ENCODE results near the gene RAE1. TPM values are rescaled to one million over a fixed set of nuclear protein-coding genes. Genes with fewer than 3 reads are reported as not detected.

The RAE1 gene
- total and polyA plus RNA-seq, 2 experiments from 2014 or later: 35.8 to 43.3 TPM

DNA sequence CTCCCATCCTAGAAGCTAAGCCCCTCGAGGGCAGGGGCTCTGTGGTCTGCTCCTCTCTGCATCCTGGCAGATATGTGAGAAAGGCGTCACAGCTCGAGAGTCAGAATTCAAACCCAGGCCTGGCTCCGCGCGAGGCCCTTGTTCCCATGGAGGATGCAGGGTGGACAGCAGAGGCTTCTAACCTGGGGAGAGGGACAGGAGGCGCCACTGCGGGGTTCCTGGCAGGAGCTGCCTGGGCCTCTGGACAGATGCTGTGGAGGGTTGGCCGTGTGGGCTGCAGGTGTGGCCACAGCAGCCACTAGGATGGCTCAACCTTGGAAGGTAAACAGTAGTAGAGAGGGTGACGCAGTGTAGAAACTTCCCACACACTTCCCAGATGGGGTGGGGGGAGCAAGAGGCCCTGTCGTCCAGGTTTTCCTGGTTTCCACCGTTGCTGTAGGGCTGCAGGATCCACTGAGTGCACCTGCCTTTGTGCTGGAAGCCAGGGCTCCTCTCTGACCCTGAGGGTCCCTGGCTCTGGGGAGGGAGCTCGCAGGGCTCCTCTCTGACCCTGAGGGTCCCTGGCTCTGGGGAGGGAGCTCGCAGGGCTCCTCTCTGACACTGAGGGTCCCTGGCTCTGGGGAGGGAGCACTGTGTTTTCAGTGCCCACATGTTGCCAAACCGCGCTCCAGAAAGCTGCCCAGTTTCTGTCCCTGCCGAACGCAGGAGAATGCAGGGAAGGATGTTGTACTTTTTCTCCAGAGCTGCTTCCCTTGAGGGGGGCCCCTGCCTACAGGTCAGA lies 54.4 kb downstream of the RAE1 start:
- Histone ChIP-seq H3K9me3 (ENCODE audit: low read depth) (no peaks in the 10 kb centered on the region), H3K79me2 (no peaks in the 10 kb centered on the region), H3K4me1 (ENCODE audit: insufficient read depth) (no peaks in the 10 kb centered on the region), H3K27me3 (no peaks in the 10 kb centered on the region), H3K4me3 (no peak overlapping the region), H3K36me3 (replicated peaks; ENCODE audit: insufficient read depth, low read depth) (no peaks in the 10 kb centered on the region), H2AFZ (no peak overlapping the region), H4K20me1 (ENCODE audit: insufficient read depth, poor library complexity, severe bottlenecking) (no peaks in the 10 kb centered on the region), H3K9me2 (replicated peaks; ENCODE audit: insufficient read depth) (no peaks in the 10 kb centered on the region), H3K27ac (no peak overlapping the region), H3K4me2 (no peak overlapping the region)
- TF ChIP-seq, protein P1, sequence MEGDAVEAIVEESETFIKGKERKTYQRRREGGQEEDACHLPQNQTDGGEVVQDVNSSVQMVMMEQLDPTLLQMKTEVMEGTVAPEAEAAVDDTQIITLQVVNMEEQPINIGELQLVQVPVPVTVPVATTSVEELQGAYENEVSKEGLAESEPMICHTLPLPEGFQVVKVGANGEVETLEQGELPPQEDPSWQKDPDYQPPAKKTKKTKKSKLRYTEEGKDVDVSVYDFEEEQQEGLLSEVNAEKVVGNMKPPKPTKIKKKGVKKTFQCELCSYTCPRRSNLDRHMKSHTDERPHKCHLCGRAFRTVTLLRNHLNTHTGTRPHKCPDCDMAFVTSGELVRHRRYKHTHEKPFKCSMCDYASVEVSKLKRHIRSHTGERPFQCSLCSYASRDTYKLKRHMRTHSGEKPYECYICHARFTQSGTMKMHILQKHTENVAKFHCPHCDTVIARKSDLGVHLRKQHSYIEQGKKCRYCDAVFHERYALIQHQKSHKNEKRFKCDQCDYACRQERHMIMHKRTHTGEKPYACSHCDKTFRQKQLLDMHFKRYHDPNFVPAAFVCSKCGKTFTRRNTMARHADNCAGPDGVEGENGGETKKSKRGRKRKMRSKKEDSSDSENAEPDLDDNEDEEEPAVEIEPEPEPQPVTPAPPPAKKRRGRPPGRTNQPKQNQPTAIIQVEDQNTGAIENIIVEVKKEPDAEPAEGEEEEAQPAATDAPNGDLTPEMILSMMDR (IDR thresholded peaks at IDR 0.05; ENCODE audit: poor library complexity): no peak
- TF ChIP-seq EZH2 (IDR thresholded peaks at IDR 0.05; ENCODE audit: borderline replicate concordance): no peak
- no peak for TF ChIP-seq EZH2phosphoT487 (IDR thresholded peaks at IDR 0.05; ENCODE audit: low read depth, severe bottlenecking, unreplicated experiment)
- 93% methylated on average over 18 of the region's 18 CpGs for WGBS (ENCODE audit: low lambda C conversion rate, missing lambda C conversion rate)
- no peak for DNase-seq (ENCODE audit: low spot score)

DNA sequence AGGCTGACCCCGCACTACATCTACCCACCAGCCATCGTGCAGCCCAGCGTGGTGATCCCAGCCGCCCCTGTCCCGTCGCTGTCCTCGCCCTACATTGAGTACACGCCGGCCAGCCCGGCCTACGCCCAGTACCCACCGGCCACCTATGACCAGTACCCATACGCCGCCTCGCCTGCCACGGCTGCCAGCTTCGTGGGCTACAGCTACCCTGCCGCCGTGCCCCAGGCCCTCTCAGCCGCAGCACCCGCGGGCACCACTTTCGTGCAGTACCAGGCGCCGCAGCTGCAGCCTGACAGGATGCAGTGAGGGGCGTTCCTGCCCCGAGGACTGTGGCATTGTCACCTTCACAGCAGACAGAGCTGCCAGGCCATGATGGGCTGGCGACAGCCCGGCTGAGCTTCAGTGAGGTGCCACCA lies 56.5 kb downstream of the RAE1 start:
- H3K9me3 ChIP-seq (ENCODE audit: low read depth): no peaks in the 10 kb centered on the region
- H3K4me3 ChIP-seq: no peak overlapping the region
- WGBS (ENCODE audit: low lambda C conversion rate, missing lambda C conversion rate): 96% methylated on average over 29 of the region's 29 CpGs
- no peaks in the 10 kb centered on the region for H3K4me1 ChIP-seq (ENCODE audit: insufficient read depth)
- no peaks in the 10 kb centered on the region for H3K36me3 ChIP-seq (replicated peaks; ENCODE audit: insufficient read depth, low read depth)
- no peak overlapping the region for H3K4me2 ChIP-seq
- no peaks in the 10 kb centered on the region for H4K20me1 ChIP-seq (ENCODE audit: insufficient read depth, poor library complexity, severe bottlenecking)
- H3K79me2 ChIP-seq: no peaks in the 10 kb centered on the region
- DNase-seq (ENCODE audit: low spot score): no peak
- H2AFZ ChIP-seq: no peak overlapping the region
- no peak for TF ChIP-seq EZH2phosphoT487 (IDR thresholded peaks at IDR 0.05; ENCODE audit: low read depth, severe bottlenecking, unreplicated experiment)
- no peaks in the 10 kb centered on the region for H3K9me2 ChIP-seq (replicated peaks; ENCODE audit: insufficient read depth)
- no peaks in the 10 kb centered on the region for H3K27me3 ChIP-seq
- H3K27ac ChIP-seq: no peak overlapping the region

DNA sequence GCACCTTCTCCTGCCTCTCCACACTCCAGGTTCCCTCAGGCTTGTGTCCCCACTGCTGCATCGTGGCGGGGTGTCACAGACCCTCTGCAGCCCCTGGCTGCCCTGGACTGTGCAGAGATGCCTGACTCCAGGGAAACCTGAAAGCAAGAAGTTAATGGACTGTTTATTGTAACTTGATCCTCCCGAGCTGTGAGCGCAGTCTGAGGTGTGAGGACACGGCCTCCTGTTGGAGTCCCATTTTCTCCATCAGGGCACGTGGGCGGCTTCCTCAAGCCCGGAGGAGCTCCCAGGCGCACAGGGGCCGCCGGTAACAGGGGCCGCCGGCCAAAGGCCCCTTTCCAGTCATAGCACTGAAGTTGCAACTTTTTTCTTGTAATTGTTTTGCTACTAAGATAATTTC lies 57.1 kb downstream of the RAE1 start:
- Histone ChIP-seq H3K9me3 (ENCODE audit: low read depth) (no peaks in the 10 kb centered on the region), H3K36me3 (replicated peaks; ENCODE audit: insufficient read depth, low read depth) (no peaks in the 10 kb centered on the region), H3K79me2 (no peaks in the 10 kb centered on the region), H3K9me2 (replicated peaks; ENCODE audit: insufficient read depth) (no peaks in the 10 kb centered on the region), H3K4me2 (no peak overlapping the region), H4K20me1 (ENCODE audit: insufficient read depth, poor library complexity, severe bottlenecking) (no peaks in the 10 kb centered on the region), H3K27ac (no peak overlapping the region), H3K4me3 (no peak overlapping the region), H3K27me3 (no peaks in the 10 kb centered on the region), H2AFZ (no peak overlapping the region), H3K4me1 (ENCODE audit: insufficient read depth) (no peaks in the 10 kb centered on the region)
- 58% methylated on average over 13 of the region's 13 CpGs for WGBS (ENCODE audit: low lambda C conversion rate, missing lambda C conversion rate)
- DNase-seq (ENCODE audit: low spot score): no peak
- TF ChIP-seq EZH2phosphoT487 (IDR thresholded peaks at IDR 0.05; ENCODE audit: low read depth, severe bottlenecking, unreplicated experiment) (no peak), EZH2 (IDR thresholded peaks at IDR 0.05; ENCODE audit: borderline replicate concordance) (no peak)
- TF ChIP-seq, protein P1 (IDR thresholded peaks at IDR 0.05; ENCODE audit: poor library complexity): no peak

DNA sequence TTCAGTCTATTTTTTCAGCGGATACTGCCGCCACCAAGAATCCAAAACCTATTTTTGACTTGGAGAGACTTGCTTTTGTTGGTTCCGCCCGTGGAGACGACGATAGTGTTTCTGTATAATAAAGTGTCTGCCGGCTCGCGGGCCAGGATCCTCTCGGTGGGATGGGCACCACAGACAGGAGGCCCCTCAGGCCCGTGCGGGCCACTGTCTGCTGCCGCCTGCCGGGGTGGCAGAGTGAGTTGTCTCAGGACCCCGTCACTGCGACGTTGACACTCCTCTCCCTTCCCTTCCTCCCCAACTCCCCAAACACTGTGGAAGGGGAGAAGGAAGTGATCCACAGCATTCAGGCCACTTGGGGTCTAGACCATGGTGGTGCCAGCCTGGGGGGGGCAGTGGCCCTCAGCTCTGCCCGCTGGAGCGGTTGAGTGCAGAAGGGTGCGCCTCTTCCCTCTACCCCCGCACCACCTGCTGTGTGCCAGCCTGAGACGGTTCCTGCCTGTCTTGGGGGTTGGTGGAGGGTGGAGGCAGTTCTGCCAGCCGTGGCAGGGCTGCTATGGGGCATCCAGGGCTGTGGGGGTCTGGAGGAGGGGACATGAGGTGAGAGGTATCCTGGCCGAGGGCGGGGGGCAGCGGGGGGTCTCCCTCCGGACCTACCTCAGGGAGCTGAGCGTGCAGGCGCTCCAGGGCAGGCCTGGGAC lies 57.6 kb downstream of the RAE1 start:
- no peak overlapping the region for H3K4me3 ChIP-seq
- no peaks in the 10 kb centered on the region for H3K9me3 ChIP-seq (ENCODE audit: low read depth)
- H3K27ac ChIP-seq: no peak overlapping the region
- no peak for DNase-seq (ENCODE audit: low spot score)
- no peak overlapping the region for H3K4me2 ChIP-seq
- H3K27me3 ChIP-seq: no peaks in the 10 kb centered on the region
- H3K79me2 ChIP-seq: no peaks in the 10 kb centered on the region
- no peaks in the 10 kb centered on the region for H3K36me3 ChIP-seq (replicated peaks; ENCODE audit: insufficient read depth, low read depth)
- H3K9me2 ChIP-seq (replicated peaks; ENCODE audit: insufficient read depth): no peaks in the 10 kb centered on the region
- no peak overlapping the region for H2AFZ ChIP-seq
- TF ChIP-seq, protein P1 (IDR thresholded peaks at IDR 0.05; ENCODE audit: poor library complexity): no peak
- TF ChIP-seq EZH2 (IDR thresholded peaks at IDR 0.05; ENCODE audit: borderline replicate concordance) (no peak), EZH2phosphoT487 (IDR thresholded peaks at IDR 0.05; ENCODE audit: low read depth, severe bottlenecking, unreplicated experiment) (no peak)
- H3K4me1 ChIP-seq (ENCODE audit: insufficient read depth): no peaks in the 10 kb centered on the region
- H4K20me1 ChIP-seq (ENCODE audit: insufficient read depth, poor library complexity, severe bottlenecking): no peaks in the 10 kb centered on the region
- WGBS (ENCODE audit: low lambda C conversion rate, missing lambda C conversion rate): 92% methylated on average over 27 of the region's 29 CpGs
